ENCODE data around the gene ZNF639.

Gene ZNF639

GRCh38 chr3:179373938-179374337 lies 51.1 kb downstream of the ZNF639 start:
- no peak for DNase-seq
- in situ Hi-C loops (cut with MboI; ENCODE audit: low pct_unique_long_range_greater_than_20kb, low sequenced_read_pairs) = no loop called here

DNA sequence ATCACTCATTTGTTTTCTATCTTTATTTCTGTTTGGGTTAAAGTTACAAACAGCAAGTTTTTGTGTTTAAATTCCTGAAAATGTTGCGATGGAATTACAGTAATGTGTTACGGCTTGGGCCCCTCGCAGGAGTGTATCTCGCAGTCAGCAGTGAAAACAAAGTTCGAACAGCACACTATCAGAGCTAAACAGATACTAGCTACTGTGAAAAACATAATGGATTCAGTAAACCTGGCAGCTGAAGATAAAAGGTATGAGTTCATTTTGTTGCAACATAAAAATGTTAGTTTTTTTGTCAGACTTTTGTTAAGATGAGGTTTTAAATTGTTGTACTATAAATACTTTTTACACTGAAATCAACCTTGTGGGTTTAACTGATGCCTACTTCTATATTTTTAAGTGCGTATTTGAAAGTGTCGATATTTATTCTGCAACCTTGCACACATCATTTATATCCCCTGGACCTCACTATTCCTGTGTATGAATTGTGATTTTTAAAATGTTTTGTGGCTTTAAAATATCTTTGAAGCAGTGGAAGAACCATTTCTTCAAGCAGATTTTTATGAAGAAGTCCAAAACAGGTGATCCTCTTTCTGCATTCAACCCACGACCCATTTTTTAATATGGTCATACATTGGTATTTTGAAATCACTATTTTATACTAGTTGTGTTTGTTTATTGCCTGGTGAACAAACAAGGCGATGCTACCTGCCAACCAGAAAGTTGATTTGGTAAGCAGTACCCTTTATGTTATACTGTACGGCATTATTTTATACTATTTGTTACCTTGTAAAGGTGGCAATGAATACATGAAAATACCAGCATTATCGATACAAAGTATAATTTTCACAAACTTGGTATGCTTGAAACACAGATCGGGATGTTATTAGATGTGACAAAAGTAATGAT lies 52.5 kb downstream of the ZNF639 start:
- in situ Hi-C loops (cut with MboI; ENCODE audit: low pct_unique_long_range_greater_than_20kb, low sequenced_read_pairs) = no loop called here
- DNase-seq = no peak

- no peak for DNase-seq
- in situ Hi-C loops (cut with MboI; ENCODE audit: low pct_unique_long_range_greater_than_20kb, low sequenced_read_pairs) = no loop called here
These were observed 53.6 kb downstream of the ZNF639 start for GRCh38 chr3:179376474-179376873.

Measured in KBM-7 (cell line).